ENCODE measurements around the gene TYW5. TPM values are rescaled to one million over a fixed set of nuclear protein-coding genes. Genes with fewer than 3 reads are reported as not detected.

The TYW5 gene
- total and polyA plus RNA-seq, 2 of the 13 experiments (the other 11 are each of a cell fraction or from before 2014, with no cell fraction given), result 8.3 to 14.6 TPM

- TF ChIP-seq, protein P1, sequence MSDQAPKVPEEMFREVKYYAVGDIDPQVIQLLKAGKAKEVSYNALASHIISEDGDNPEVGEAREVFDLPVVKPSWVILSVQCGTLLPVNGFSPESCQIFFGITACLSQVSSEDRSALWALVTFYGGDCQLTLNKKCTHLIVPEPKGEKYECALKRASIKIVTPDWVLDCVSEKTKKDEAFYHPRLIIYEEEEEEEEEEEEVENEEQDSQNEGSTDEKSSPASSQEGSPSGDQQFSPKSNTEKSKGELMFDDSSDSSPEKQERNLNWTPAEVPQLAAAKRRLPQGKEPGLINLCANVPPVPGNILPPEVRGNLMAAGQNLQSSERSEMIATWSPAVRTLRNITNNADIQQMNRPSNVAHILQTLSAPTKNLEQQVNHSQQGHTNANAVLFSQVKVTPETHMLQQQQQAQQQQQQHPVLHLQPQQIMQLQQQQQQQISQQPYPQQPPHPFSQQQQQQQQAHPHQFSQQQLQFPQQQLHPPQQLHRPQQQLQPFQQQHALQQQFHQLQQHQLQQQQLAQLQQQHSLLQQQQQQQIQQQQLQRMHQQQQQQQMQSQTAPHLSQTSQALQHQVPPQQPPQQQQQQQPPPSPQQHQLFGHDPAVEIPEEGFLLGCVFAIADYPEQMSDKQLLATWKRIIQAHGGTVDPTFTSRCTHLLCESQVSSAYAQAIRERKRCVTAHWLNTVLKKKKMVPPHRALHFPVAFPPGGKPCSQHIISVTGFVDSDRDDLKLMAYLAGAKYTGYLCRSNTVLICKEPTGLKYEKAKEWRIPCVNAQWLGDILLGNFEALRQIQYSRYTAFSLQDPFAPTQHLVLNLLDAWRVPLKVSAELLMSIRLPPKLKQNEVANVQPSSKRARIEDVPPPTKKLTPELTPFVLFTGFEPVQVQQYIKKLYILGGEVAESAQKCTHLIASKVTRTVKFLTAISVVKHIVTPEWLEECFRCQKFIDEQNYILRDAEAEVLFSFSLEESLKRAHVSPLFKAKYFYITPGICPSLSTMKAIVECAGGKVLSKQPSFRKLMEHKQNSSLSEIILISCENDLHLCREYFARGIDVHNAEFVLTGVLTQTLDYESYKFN (CRISPR knock-in tag; conservative IDR thresholded peaks at IDR 0.05), result no peak; the same call in 1 of the 2 replicates
- peak; percentile 15; the same call in 1 of the 2 replicates for TF ChIP-seq FOXK1 (CRISPR knock-in tag; IDR thresholded peaks at IDR 0.05; ENCODE audit: borderline replicate concordance, low read depth)
- TF ChIP-seq ZNF883 (CRISPR knock-in tag; IDR thresholded peaks at IDR 0.05; ENCODE audit: not compliant biosample characterization), result peak; percentile 95
- TF ChIP-seq NFIB (CRISPR knock-in tag; IDR thresholded peaks at IDR 0.05; ENCODE audit: borderline replicate concordance), result no peak
- TF ChIP-seq ZNF468 (CRISPR knock-in tag; IDR thresholded peaks at IDR 0.05), result no peak
- TF ChIP-seq ARNT (IDR thresholded peaks at IDR 0.05), result no peak
- TF ChIP-seq NRL (CRISPR knock-in tag; IDR thresholded peaks at IDR 0.05; ENCODE audit: borderline replicate concordance), result peak; percentile 93
- peak; percentile 95 for TF ChIP-seq CSRNP1 (CRISPR knock-in tag; IDR thresholded peaks at IDR 0.05)
- no peak; the same call in 1 of the 2 replicates for TF ChIP-seq ZNF256 (CRISPR knock-in tag; conservative IDR thresholded peaks at IDR 0.05)
- peak; percentile 65; the same call in 1 of the 2 replicates for TF ChIP-seq ESRRA (CRISPR knock-in tag; IDR thresholded peaks at IDR 0.05; ENCODE audit: low read depth)
- peak; percentile 98 for TF ChIP-seq EEA1 (CRISPR knock-in tag; IDR thresholded peaks at IDR 0.05; ENCODE audit: borderline replicate concordance)
- no peak; the same call in 1 of the 2 replicates for TF ChIP-seq MIER3 (CRISPR knock-in tag; IDR thresholded peaks at IDR 0.05; ENCODE audit: borderline replicate concordance)
- TF ChIP-seq ZBED4 (CRISPR knock-in tag; IDR thresholded peaks at IDR 0.05; ENCODE audit: borderline replicate concordance), result peak; percentile 70; the same call in 1 of the 2 replicates
- TF ChIP-seq RBFOX2 (IDR thresholded peaks at IDR 0.05; ENCODE audit: low read depth, low read length), result peak; percentile 99
- no peak for TF ChIP-seq ZNF562 (CRISPR knock-in tag; IDR thresholded peaks at IDR 0.05; ENCODE audit: borderline replicate concordance)
- TF ChIP-seq, protein P2, sequence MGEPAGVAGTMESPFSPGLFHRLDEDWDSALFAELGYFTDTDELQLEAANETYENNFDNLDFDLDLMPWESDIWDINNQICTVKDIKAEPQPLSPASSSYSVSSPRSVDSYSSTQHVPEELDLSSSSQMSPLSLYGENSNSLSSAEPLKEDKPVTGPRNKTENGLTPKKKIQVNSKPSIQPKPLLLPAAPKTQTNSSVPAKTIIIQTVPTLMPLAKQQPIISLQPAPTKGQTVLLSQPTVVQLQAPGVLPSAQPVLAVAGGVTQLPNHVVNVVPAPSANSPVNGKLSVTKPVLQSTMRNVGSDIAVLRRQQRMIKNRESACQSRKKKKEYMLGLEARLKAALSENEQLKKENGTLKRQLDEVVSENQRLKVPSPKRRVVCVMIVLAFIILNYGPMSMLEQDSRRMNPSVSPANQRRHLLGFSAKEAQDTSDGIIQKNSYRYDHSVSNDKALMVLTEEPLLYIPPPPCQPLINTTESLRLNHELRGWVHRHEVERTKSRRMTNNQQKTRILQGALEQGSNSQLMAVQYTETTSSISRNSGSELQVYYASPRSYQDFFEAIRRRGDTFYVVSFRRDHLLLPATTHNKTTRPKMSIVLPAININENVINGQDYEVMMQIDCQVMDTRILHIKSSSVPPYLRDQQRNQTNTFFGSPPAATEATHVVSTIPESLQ (CRISPR knock-in tag; conservative IDR thresholded peaks at IDR 0.05), result 0 out of 2 replicates have a peak, but pooled peaks have one; percentile 65
- TF ChIP-seq ZNF232 (CRISPR knock-in tag; IDR thresholded peaks at IDR 0.05; ENCODE audit: borderline replicate concordance), result peak; percentile 61; the same call in 1 of the 2 replicates
Observed at GRCh38 chr2:199911052-199911876, 44.0 kb downstream of the TYW5 start, which contains the start of gene C2orf69 (continued).
